ENCODE data around the gene PPFIBP1. TPM values are rescaled to one million over a fixed set of nuclear protein-coding genes. Genes with fewer than 3 reads are reported as not detected.
"Not testable (repeated sequence)": the region's sequence is repeated elsewhere in the genome, so short reads cannot be mapped to it uniquely, and the experiment has no call there.

Gene PPFIBP1
- total RNA-seq, 1 donor from 2014 or later, result 108 TPM

- DNase-seq, result no peak
Observed at GRCh38 chr12:27593266-27593665, 69.3 kb downstream of the PPFIBP1 start.

DNA sequence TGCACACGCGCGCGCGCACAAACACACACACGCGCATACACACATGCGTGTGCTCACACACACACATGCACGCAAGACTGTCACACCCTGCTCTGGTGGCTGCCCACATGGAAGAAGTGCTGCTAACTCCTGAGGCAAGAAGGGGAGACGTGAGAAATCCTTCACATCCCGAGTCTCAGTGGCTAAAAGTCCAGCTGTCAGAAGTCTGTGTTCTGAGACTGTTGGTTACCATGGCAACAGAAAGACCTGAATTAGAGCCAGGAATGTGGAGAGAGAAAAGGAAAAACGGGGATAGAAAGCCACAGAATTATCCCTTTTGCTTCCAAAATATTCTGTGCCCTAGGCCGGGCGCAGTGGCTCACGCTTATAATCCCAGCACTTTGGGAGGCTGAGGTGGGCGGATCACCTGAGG, 71.2 kb downstream of the PPFIBP1 start:
- peak; percentile 38 for DNase-seq

DNA sequence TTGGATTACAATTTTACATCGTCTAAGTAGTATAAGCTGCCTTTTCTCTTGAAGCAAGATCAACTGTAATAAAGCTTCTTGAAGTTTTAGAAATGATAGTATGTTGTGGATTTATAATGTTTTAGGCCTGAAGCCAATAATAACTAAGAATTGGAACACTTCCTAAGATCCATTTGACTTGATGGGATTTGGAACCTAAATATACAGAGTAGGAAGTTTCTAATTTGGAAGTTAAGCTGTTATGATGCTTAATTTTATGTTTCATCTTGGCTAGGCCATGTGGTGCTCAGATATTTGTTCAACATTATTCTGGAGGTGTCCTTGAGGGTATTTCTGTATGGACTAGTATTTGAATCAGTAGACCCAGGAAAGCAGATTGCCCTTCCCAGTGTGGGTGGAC, 74.9 kb downstream of the PPFIBP1 start:
- not testable (repeated sequence) for DNase-seq

DNA sequence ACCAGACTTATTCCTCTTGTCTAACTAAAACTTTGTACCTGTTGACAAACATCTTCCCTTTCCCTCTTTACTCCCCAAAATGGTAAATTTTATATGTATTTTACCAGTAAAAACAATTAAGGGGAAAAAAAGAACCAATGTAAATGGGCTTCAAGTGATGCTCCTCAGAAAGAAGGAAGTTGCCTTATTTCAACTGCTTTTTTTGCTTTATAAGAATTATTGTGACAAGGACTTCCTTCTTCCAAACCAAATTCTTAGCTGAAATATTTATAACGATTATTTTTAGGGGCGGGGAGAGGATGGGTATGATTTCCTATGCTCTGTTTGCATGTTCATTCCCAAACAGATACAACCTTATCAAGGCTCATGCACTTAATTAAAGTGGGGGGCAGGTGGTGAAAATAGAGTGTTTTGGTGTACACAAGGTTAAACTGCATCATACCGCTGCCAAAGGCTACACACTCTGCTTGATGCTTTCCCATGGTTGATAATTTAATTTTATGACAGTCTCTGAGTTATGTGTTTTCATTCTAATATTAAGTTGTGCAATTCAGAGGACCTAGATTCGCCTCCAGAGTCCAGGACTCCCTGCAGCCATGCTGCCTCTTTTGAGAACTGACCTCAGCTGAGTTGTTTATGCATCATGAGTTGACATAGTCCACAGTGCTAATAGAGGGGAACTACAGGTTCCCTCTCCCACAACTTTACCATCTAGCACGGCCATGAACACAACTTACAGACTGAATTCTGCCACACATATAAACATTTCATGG, 77.2 kb downstream of the PPFIBP1 start:
- not testable (repeated sequence) for DNase-seq

DNA sequence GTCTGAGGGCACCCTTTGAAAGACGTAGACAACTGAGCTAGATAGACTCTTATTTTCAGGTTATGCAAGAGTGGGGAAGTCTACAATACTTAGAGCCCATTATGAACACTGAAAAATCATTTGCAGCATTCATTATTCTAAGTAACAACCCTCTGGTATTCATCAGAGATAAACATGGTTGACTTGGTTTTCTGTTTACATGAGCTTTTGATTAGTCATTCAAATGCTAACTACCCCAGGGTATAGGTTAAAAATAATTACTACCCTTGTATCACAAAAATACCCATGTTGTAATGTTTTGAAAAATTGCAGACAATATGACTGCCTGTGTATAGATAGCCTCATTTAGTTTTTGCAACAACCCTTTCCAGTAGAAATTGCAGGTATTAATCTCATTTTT, 78.5 kb downstream of the PPFIBP1 start:
- no peak for DNase-seq

DNA sequence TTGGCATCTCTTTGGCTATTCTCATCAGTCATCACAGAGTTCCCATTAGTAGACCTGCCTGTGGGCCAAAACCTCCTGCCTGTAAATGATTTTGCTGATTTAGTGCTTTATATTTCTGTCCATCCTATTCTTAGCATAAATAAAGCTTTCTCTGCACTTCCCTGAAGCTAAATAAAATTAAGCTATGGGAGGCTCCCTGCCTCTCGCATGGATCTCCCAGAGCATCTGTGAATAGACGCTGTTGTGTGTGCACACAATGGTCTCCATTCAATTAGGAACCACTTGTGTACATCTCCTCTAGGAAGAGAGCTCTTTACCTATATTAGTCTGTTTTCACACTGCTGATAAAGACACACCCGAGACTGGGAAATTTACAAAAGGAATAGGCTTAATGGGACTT, 80.4 kb downstream of the PPFIBP1 start:
- DNase-seq, result no peak

DNA sequence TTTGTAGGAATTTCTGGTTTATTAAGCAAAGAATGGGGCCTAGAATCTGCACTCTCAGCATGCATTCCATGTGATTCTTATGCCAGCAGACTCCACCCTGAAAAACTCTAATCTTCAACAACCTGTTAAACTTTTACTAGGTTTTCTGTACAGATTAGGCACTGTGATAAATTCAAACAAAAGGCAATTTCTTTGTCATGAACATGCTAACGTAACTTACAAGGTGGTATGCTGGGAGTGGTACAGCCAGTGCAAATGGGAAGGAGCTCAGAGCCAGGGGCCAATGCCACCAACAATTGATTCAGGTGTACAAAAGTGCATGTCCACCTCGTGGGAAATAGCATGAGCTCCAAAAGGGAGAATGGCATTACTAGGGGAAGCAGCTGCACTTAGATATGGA, 83.0 kb downstream of the PPFIBP1 start:
- no peak for DNase-seq

- DNase-seq, result no peak
Observed at GRCh38 chr12:27607591-27607990, 83.6 kb downstream of the PPFIBP1 start.

DNA sequence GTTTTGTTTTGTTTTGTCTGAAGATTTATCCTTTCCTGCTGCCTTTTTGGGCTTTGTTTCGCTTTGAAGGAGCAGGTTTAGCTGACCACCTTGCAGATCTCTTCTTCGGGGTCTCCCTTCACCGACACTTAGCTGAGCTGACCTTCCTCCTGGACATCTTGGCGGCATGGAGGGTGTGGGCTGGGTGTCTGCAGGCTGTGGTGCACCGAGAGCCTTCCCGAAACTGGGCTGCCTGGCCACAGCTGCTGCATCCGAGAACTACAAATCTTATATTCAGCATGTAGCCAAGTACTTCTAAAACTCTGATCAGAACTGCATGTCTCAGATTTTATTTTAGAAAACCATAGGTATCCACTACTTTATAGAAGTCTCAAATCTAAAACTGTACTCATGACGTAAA, 84.9 kb downstream of the PPFIBP1 start:
- DNase-seq, result no peak

DNA sequence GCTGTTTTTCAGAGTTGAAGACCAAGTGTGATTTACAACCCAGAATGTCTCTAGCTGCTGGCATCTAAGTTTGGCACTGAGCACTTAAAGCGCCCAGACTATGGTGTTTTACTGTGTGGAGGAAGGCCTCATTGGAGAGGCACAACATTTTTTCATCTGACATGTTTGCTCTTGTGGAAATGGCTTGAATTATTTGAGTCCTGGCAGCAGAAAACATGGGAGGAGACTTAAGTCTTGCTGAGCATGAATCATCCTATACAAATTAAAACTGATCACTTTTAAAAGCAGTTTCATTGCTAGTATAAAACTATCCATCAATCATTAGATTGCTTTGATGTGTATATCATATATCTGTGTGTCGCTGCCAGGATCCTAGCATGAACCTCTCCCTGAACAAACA, 86.4 kb downstream of the PPFIBP1 start:
- no peak for DNase-seq

DNA sequence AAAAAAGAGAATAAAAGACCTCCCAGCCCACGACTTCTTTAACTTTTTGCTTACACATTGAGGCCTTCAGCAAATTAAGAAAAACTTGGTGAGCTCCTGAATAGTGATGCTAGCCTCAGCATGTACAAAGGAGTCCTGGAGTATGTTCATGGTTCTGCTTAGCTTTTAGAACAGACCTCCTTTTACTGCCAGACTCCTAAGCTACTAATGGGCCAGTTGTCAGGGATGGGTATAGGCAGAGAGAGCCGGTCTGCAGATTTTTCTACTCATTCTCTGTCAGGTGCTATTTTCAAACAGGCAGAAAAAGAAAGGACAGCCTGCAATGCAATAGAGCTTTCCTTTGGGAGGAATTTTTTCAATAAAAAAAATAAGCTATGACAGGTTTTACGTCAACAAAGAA, 90.4 kb downstream of the PPFIBP1 start:
- DNase-seq, result no peak

DNA sequence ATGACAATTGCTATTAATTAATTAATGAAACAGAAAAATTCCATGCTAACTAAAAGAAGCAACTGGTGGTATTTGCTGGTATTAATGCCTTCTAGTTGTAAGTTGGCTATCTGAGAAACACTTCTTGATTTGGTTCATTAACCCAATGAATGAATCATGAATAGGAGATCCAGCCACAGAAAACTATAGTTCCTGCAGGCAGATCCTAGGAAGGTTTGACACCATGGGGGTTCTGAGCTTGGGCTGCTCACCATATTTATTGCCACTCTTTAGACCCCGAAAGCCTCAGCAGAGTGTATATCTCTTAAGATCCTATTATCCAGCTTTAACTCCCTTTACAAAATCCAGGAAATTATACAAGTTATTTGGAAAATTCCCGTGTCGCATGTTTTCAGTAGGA, 90.9 kb downstream of the PPFIBP1 start:
- DNase-seq, result no peak

DNA sequence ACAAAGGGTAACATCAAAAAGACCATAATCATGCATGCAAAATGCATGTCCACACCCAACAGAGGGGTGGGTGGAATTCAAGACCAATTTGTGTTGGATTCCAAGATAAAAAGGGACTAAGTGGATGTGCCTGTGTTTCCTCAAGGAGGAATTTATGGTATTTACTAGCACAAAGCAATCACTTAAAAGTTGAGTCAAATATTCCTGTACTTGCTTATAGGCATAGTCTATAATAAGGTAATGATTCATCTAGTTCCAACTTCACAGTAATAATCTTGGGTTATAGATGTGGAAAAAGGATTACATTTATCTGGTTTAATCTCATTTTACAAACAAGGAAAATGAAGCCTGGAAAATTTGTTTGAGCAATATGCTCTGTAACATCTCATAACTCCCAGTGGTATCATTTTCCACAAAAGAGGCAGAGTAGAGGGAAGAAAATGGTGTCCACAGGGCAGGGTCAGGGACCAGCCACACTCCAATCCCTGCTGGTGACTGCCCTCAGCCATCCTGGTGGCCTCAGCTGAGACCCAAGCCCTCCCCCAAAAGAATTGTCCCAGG, 91.4 kb downstream of the PPFIBP1 start:
- no peak for DNase-seq

GRCh38 chr12:27616356-27617142, 92.5 kb downstream of the PPFIBP1 start:
- no peak for DNase-seq

- no peak for DNase-seq
Observed at GRCh38 chr12:27618836-27619235, 94.8 kb downstream of the PPFIBP1 start.

- DNase-seq, result no peak
Observed at GRCh38 chr12:27619308-27619707, 95.3 kb downstream of the PPFIBP1 start.

GRCh38 chr12:27620121-27620520, 96.1 kb downstream of the PPFIBP1 start:
- no peak for DNase-seq

- DNase-seq, result no peak
Observed at GRCh38 chr12:27622436-27623195, 98.6 kb downstream of the PPFIBP1 start.

DNA sequence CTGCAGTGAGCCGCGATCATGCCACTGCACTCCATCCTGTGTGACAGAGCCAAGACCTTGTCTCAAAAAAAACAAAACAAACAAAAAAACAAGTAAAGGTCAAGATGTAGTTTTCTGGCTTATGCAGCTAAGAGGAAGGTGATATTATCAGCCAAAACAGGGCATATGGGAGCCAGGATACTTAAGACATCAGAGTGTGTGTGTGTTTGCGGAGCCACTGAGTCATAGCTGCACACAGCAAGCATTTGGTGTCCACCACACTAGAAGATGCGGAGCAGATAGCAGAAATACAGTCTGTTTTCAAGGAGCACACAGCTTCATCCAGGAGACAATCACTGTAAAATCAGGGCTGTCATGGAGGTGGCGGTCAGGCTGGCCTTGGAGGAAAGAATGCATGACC, 99.6 kb downstream of the PPFIBP1 start:
- no peak for DNase-seq

DNA sequence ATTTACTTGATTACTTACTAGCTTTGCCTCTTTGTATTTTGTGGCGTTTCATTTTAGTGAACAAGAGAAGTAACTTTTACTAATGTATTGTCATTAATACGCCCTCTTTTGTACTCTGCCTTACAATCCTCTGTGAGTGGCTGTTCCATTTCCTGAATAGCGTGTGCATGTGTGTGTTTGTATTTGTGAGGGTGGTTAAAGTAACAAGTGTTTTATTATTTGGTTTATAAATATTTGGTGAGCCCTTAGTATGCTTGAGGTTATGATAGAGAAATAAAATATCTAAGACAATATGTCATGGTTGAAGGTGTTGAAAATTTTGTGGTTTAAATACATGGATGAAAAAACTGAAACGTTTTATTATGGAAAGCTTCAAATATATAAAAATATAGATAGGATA, 100.6 kb downstream of the PPFIBP1 start:
- DNase-seq, result no peak

GRCh38 chr12:27627123-27627852, 103.3 kb downstream of the PPFIBP1 start:
- no peak for DNase-seq
